ENCODE data around the gene EHMT1.

Gene EHMT1

DNA sequence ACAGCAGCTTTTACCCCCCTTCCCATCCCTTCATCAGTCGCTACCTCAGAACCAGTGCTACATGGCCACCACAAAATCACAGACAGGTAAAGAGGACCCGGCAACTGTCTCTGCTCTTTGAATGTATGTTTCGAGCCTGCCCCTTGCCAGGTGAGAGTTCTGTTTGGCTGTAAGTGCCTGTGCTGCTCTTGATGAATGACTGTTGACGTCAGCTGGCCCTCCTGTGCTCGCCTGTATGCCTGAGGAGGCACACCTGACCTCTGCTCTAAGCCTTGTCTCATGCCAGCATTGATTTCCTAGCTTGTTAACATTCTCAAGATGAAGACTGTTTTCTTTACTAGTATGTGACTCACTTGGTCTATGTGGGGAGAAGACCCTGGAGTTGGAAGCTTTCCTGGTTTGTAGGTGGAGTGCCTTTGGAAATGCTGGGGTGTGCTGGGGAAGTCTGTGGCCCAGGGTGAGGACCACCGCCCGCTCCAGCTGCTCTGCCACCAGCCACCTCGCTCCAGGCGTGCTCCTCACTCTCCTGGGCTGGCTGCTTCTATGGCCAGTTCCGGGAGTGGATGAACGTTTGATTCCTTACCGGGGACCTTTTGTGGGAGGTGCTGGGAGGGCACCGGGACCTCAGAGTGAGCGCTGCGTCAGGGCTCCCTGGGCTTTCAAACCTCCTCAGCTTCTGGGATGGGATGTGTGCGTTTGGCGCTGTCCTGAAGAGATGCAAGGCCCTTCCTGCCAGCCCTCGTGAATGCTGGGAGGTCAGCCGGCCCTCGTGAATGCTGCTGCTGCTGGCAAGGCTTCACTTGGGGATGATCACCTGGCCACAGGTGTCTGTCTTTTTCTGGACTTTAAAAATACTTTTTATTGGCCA is 109.9 kb downstream of the EHMT1 start:
- H3K14ac ChIP-seq (ENCODE audit: low read length in 2 of 2): no peak overlapping the region
- H4K91ac ChIP-seq (ENCODE audit: low read length): no peak overlapping the region
- no peak overlapping the region for H2BK12ac ChIP-seq (ENCODE audit: low read length in 2 of 2)
- peaks cover 56% of the 10 kb centered on the region for H3K79me1 ChIP-seq (replicated peaks; ENCODE audit: low read length, poor library complexity, severe bottlenecking)
- H3K36me3 ChIP-seq (ENCODE audit: control insufficient read depth in 1 of 2, insufficient read depth in 2 of 2, low read depth in 1 of 2, low read length in 2 of 2): peaks cover 54 to 72% of the 10 kb centered on the region in 2 experiments
- H3K4ac ChIP-seq (ENCODE audit: low read depth in 1 of 2, low read length in 2 of 2): no peak overlapping the region
- no peak overlapping the region for H4K8ac ChIP-seq (ENCODE audit: low read length)
- no peak overlapping the region for H3K4me2 ChIP-seq (ENCODE audit: low read length, poor library complexity, severe bottlenecking)
- DNase-seq: no peak
- H2BK15ac ChIP-seq (ENCODE audit: low read depth, poor library complexity, severe bottlenecking): no peak overlapping the region
- H2AK5ac ChIP-seq (ENCODE audit: low read length, severe bottlenecking): no peak overlapping the region
- H3K27ac ChIP-seq (ENCODE audit: low read length, poor library complexity, severe bottlenecking): no peak overlapping the region
- H3K18ac ChIP-seq (ENCODE audit: low read depth in 1 of 2, low read length in 2 of 2): no peak overlapping the region
- peaks cover 18% of the 10 kb centered on the region for H3K4me1 ChIP-seq (ENCODE audit: control insufficient read depth, insufficient read depth, low read depth, low read length)
- H2AFZ ChIP-seq (ENCODE audit: low read depth, low read length): no peak overlapping the region
- no peaks in the 10 kb centered on the region for H3K27me3 ChIP-seq (ENCODE audit: control insufficient read depth in 1 of 2, insufficient read depth in 1 of 2, low read length in 2 of 2)
- no peaks in the 10 kb centered on the region for H3K9me3 ChIP-seq (ENCODE audit: control insufficient read depth, low read length)
- WGBS: over 99% methylated on average over 20 of the region's 20 CpGs
- no peak overlapping the region for H3K9ac ChIP-seq (ENCODE audit: low read length)
- no peak overlapping the region for H2BK120ac ChIP-seq (ENCODE audit: low read depth, low read length)
- H3K23ac ChIP-seq (ENCODE audit: low read length in 2 of 2): no peak overlapping the region
- H2BK5ac ChIP-seq (ENCODE audit: low read depth, low read length, poor library complexity, severe bottlenecking): no peak overlapping the region
- no peak overlapping the region for H3K4me3 ChIP-seq (ENCODE audit: insufficient read depth in 1 of 2, low read depth in 1 of 2, low read length in 2 of 2)

DNA sequence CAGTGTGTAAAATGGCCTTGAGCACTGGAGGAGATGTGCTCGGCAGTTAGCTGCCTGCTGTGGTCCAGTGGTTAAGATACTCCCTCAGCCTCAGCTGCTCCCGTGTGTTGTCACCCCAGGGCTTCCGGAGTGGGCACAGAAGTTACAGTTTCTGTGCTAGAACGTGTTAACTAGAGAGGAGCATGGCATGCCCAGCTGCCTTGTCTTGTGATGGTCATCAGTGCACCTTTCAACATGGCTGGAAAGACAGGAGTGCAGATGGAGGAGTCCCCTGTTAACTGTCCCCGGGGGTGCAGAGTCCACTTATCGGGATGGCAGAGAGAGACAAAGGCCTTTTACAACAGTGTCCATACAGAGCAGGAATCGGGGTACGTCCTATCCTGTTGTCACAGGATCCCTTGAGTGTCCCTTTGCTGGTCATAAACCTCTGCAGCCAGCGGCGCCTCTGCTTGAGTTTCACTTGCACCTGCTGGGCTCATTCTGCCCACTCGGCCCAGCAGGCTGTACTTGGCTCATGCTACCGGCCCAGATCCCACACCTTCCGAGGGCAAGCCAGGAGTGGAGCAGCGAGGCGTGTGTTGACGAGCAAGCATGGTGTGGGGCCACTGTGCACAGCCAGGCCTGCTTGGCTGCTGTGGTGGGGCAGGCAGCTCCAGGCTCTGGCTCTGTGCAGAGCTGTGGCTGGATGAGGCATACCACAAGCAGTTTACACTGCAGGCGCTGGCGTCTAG is 112.6 kb downstream of the EHMT1 start:
- H2BK15ac ChIP-seq (ENCODE audit: low read depth, poor library complexity, severe bottlenecking): no peak overlapping the region
- H2BK12ac ChIP-seq (ENCODE audit: low read length in 2 of 2): no peak overlapping the region
- no peak overlapping the region for H3K23ac ChIP-seq (ENCODE audit: low read length in 2 of 2)
- peaks cover 8% of the 10 kb centered on the region for H3K9me3 ChIP-seq (ENCODE audit: control insufficient read depth, low read length)
- no peak overlapping the region for H3K9ac ChIP-seq (ENCODE audit: low read length)
- no peak overlapping the region for H3K27ac ChIP-seq (ENCODE audit: low read length, poor library complexity, severe bottlenecking)
- H3K4me1 ChIP-seq (ENCODE audit: control insufficient read depth, insufficient read depth, low read depth, low read length): peaks cover 6% of the 10 kb centered on the region
- no peaks in the 10 kb centered on the region for H3K27me3 ChIP-seq (ENCODE audit: control insufficient read depth in 1 of 2, insufficient read depth in 1 of 2, low read length in 2 of 2)
- peaks cover 37 to 89% of the 10 kb centered on the region in 2 experiments for H3K36me3 ChIP-seq (ENCODE audit: control insufficient read depth in 1 of 2, insufficient read depth in 2 of 2, low read depth in 1 of 2, low read length in 2 of 2)
- H3K4me3 ChIP-seq (ENCODE audit: insufficient read depth in 1 of 2, low read depth in 1 of 2, low read length in 2 of 2): no peak overlapping the region
- DNase-seq: no peak
- 97% methylated on average over 18 of the region's 18 CpGs for WGBS
- H2BK120ac ChIP-seq (ENCODE audit: low read depth, low read length): no peak overlapping the region
- no peak overlapping the region for H3K14ac ChIP-seq (ENCODE audit: low read length in 2 of 2)
- no peak overlapping the region for H3K4ac ChIP-seq (ENCODE audit: low read depth in 1 of 2, low read length in 2 of 2)
- H3K79me1 ChIP-seq (replicated peaks; ENCODE audit: low read length, poor library complexity, severe bottlenecking): peaks cover 53% of the 10 kb centered on the region
- no peak overlapping the region for H2AK5ac ChIP-seq (ENCODE audit: low read length, severe bottlenecking)
- no peak overlapping the region for H4K8ac ChIP-seq (ENCODE audit: low read length)
- no peak overlapping the region for H2AFZ ChIP-seq (ENCODE audit: low read depth, low read length)
- no peak overlapping the region for H2BK5ac ChIP-seq (ENCODE audit: low read depth, low read length, poor library complexity, severe bottlenecking)
- H3K18ac ChIP-seq (ENCODE audit: low read depth in 1 of 2, low read length in 2 of 2): no peak overlapping the region
- peak overlapping the region; percentile 19 for H4K91ac ChIP-seq (ENCODE audit: low read length)
- no peak overlapping the region for H3K4me2 ChIP-seq (ENCODE audit: low read length, poor library complexity, severe bottlenecking)

DNA sequence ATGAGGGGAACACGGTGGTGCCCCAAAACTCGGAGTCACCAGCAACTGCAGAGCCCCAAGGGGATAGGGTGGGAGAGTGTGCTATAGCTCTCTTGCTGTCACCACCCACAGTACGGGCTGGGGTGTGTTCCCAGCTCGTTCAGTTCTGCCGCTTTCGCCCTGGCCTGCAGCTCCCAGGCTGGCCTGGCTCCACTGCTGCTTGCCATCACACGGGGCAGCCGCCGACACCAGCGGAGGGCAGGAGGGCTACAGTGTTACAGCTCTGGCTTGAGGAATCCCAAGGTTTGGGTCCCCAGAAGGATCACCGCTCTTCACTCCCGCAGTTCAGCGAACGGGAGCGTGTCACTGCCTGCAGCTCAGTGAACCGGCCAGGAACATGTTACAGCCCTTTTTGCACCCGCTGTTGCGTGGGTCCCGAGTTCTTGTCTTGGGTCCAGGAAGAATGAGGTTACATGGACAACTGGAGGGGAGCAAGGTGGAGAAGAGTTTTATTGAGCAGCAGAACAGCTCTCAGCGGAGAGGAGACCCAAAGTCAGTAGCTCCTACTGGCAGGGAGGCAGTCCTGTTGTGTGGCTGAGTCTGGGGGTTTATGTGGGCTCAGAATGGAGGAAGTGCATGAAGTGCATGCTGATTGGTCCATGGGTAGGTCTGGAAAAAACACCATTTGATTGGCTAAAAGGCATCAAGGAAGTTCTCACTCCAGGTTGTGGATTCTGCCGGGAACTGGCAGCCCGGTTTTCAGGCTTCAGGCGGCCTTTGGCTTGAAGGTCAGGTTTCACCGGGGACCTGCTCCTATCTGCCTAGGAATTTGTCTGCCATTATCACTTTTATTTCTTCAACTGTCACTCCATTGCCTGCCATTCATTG is 113.4 kb downstream of the EHMT1 start:
- 95% methylated on average over 23 of the region's 24 CpGs for WGBS
- Histone ChIP-seq H3K4ac (ENCODE audit: low read depth in 1 of 2, low read length in 2 of 2) (no peak overlapping the region), H3K79me1 (replicated peaks; ENCODE audit: low read length, poor library complexity, severe bottlenecking) (peaks cover 51% of the 10 kb centered on the region)

More for the DNA sequence above, 113.4 kb downstream of the EHMT1 start:
- Histone ChIP-seq H3K36me3 (ENCODE audit: control insufficient read depth in 1 of 2, insufficient read depth in 2 of 2, low read depth in 1 of 2, low read length in 2 of 2) (peaks cover 37 to 83% of the 10 kb centered on the region in 2 experiments), H2BK12ac (ENCODE audit: low read length in 2 of 2) (no peak overlapping the region), H3K9me3 (ENCODE audit: control insufficient read depth, low read length) (peaks cover 8% of the 10 kb centered on the region), H2BK5ac (ENCODE audit: low read depth, low read length, poor library complexity, severe bottlenecking) (no peak overlapping the region), H3K4me1 (ENCODE audit: control insufficient read depth, insufficient read depth, low read depth, low read length) (peaks cover 6% of the 10 kb centered on the region), H2AFZ (ENCODE audit: low read depth, low read length) (no peak overlapping the region), H3K23ac (ENCODE audit: low read length in 2 of 2) (no peak overlapping the region), H3K27ac (ENCODE audit: low read length, poor library complexity, severe bottlenecking) (no peak overlapping the region), H3K9ac (ENCODE audit: low read length) (no peak overlapping the region), H3K14ac (ENCODE audit: low read length in 2 of 2) (no peak overlapping the region), H3K4me2 (ENCODE audit: low read length, poor library complexity, severe bottlenecking) (no peak overlapping the region), H4K91ac (ENCODE audit: low read length) (peak overlapping the region; percentile 18), H2BK15ac (ENCODE audit: low read depth, poor library complexity, severe bottlenecking) (no peak overlapping the region), H2BK120ac (ENCODE audit: low read depth, low read length) (no peak overlapping the region), H3K27me3 (ENCODE audit: control insufficient read depth in 1 of 2, insufficient read depth in 1 of 2, low read length in 2 of 2) (no peaks in the 10 kb centered on the region), H2AK5ac (ENCODE audit: low read length, severe bottlenecking) (no peak overlapping the region), H3K18ac (ENCODE audit: low read depth in 1 of 2, low read length in 2 of 2) (no peak overlapping the region), H4K8ac (ENCODE audit: low read length) (no peak overlapping the region), H3K4me3 (ENCODE audit: insufficient read depth in 1 of 2, low read depth in 1 of 2, low read length in 2 of 2) (no peak overlapping the region)
- DNase-seq: no peak
